ENCODE measurements around the gene TIMM44. TPM values are rescaled to one million over a fixed set of nuclear protein-coding genes. Genes with fewer than 3 reads are reported as not detected.

TIMM44 gene
- total and polyA plus RNA-seq, 2 of the 8 experiments (the other 6 are each of a cell fraction or from before 2014, with no cell fraction given), result 131 to 150 TPM

DNA sequence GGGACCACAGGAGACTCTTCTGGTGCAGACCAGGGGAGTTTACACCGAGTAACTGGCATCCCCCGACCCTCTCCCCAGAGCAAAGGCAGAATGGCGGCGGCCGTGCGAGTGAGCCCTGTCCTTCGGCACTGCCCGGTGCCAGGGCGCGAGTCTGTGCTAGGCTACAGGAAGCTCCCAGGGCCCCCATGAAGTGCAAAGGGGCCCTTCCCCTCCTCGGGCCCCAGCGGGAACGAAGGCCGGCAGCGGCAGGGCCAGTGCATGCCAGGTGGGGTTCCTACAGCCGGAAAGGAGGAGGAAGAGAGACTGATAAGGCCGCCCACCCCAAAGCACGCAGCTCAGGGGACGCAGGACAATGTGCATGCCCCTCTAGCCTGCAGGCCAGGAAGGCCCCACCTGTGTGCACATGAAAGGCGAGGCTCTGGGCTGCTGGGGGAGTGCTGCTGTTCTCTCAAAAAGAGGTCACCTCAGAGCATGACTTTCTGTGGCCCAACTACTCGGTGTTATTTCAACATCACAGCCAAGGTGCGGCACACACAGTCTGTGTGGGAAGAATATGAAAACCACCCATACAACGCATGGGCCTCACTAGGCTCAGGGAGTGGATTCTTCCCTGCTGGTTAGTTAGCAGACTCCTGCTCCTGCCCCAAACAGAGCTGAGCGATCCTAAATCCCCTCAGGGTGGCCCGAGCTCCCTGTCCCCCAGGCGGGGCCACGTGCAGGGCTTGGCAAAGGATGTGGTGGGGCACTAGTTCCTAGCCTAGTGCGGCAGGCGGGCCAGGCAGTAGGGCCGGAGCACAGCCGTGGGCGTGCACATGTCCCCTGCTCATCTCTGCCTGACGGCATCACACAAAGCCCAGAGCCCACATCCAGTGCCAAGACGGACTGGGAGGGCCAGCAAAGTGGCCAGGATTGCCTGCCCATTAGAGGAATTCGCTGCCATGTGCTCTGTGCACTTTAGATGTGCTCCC, 28.4 kb upstream of the TIMM44 start:
- Histone ChIP-seq H3K79me2 (ENCODE audit: control insufficient read depth in 1 of 2, insufficient read depth in 2 of 2, low read length in 2 of 2) (peaks cover 0 to 3% of the 10 kb centered on the region in 2 experiments; a peak in 1 of 4 replicates), H2BK5ac (ENCODE audit: low read depth, low read length) (peak overlapping the region; percentile 75; the same call in 1 of the 2 replicates), H3K27me3 (replicated peaks in 1 of 4; ENCODE audit: control insufficient read depth in 3 of 4, extremely low read depth in 1 of 4, insufficient read depth in 3 of 4, low read length in 3 of 4) (no peaks in the 10 kb centered on the region), H2AK5ac (ENCODE audit: low read depth, low read length) (no peak overlapping the region), H3K23me2 (ENCODE audit: low read depth, low read length) (no peaks in the 10 kb centered on the region), H3K9ac (replicated peaks in 1 of 4; ENCODE audit: extremely low read depth in 1 of 4, low read depth in 3 of 4, low read length in 3 of 4) (no peak overlapping the region), H3K9me3 (ENCODE audit: insufficient read depth in 2 of 2, low read depth in 1 of 2, low read length in 1 of 2) (no peaks in the 10 kb centered on the region), H4K8ac (ENCODE audit: extremely low read depth, insufficient read depth, low read length) (no peak overlapping the region; the same call in none of the 2 replicates), H3K4me2 (ENCODE audit: insufficient read depth in 1 of 2, low read depth in 2 of 2, low read length in 2 of 2) (no peak overlapping the region), H3K4ac (replicated peaks; ENCODE audit: insufficient read length, low read depth, low read length) (no peak overlapping the region), H3K36me3 (ENCODE audit: control insufficient read depth in 2 of 4, insufficient read depth in 4 of 4, low read length in 3 of 4) (peaks cover 18 to 40% (median 37%) of the 10 kb centered on the region in 4 experiments; a peak in 7 of 8 replicates), H3K23ac (ENCODE audit: insufficient read length) (no peak overlapping the region), H2BK15ac (ENCODE audit: low read length) (no peak overlapping the region), H4K5ac (ENCODE audit: insufficient read length, low read depth, low read length) (no peak overlapping the region), H2BK12ac (ENCODE audit: low read depth, low read length) (no peak overlapping the region), H3K56ac (replicated peaks; ENCODE audit: insufficient read length, low read depth, low read length) (no peak overlapping the region), H4K20me1 (replicated peaks in 1 of 2; ENCODE audit: control insufficient read depth in 1 of 2, insufficient read depth in 2 of 2, low read length in 2 of 2) (peaks cover 6 to 41% of the 10 kb centered on the region in 2 experiments), H3K4me3 (ENCODE audit: extremely low read depth in 1 of 4, insufficient read depth in 2 of 4, low read depth in 3 of 4, low read length in 4 of 4) (no peak overlapping the region), H2AFZ (ENCODE audit: low read length) (no peak overlapping the region), H3K18ac (ENCODE audit: extremely low read depth, low read length) (no peak overlapping the region), H3K27ac (ENCODE audit: low read depth, low read length) (no peak overlapping the region; the same call in 1 of the 2 replicates), H4K91ac (replicated peaks; ENCODE audit: insufficient read length, low read length) (no peak overlapping the region), H3K79me1 (ENCODE audit: low read depth, low read length) (peaks cover 3% of the 10 kb centered on the region), H2BK120ac (replicated peaks; ENCODE audit: low read depth, low read length) (no peak overlapping the region), H2BK20ac (ENCODE audit: low read length) (no peak overlapping the region), H3K14ac (ENCODE audit: insufficient read length) (no peak overlapping the region), H3K4me1 (replicated peaks in 1 of 4; ENCODE audit: control insufficient read depth in 3 of 4, insufficient read depth in 4 of 4, low read length in 3 of 4) (peaks cover 0 to 10% (median 9%) of the 10 kb centered on the region in 4 experiments; a peak in 6 of 7 replicates)
- TF ChIP-seq POU5F1 (IDR thresholded peaks at IDR 0.05; ENCODE audit: low read depth, low read length) (no peak), GABPA (IDR thresholded peaks at IDR 0.05; ENCODE audit: borderline replicate concordance, insufficient read depth, low read length) (no peak), TAF1 (IDR thresholded peaks at IDR 0.05; ENCODE audit: low read depth, low read length) (no peak), POLR2AphosphoS5 (IDR thresholded peaks at IDR 0.05; ENCODE audit: low read depth, low read length) (no peak; the same call in 1 of the 2 replicates), ZNF274 (IDR thresholded peaks at IDR 0.05; ENCODE audit: borderline replicate concordance, extremely low read depth, low read length) (no peak), JUND (IDR thresholded peaks at IDR 0.05; ENCODE audit: low read length) (no peak), NANOG (IDR thresholded peaks at IDR 0.05; ENCODE audit: insufficient read depth, low read depth, low read length, poor library complexity, severe bottlenecking) (no peak)
- no peak for FAIRE-seq
- DNase-seq (ENCODE audit: low read depth in 1 of 2, low spot score in 2 of 2), result no peak
- ChIA-PET POLR2A (ENCODE audit: partially characterized antibody) (interaction anchor here (0.8 to 6.2 kb wide), 7 partner anchors 10 to 113 kb away, joined by 3 to 55 read pairs (median 3); partner anchors contain the start of gene TIMM44), CTCF (ENCODE audit: partially characterized antibody) (interaction anchor here (0.6 to 4.9 kb wide), 27 partner anchors 11 to 1511 kb away, joined by 3 to 36 read pairs (median 5); partner anchors contain the start of genes SNAPC2 and TIMM44)
- WGBS, 2 experiments (ENCODE audit: extremely low coverage in 1 of 2, insufficient coverage in 1 of 2, insufficient read length in 1 of 2, insufficient replicate concordance in 2 of 2, low coverage in 1 of 2, low lambda C conversion rate in 2 of 2, missing lambda C conversion rate in 1 of 2), result 93% methylated on average over 32 of the region's 35 CpGs; no CpG with 5 or more reads in 1 of the 2 experiments
